22Rv1 (cell line): ENCODE data around the gene STX2.
"Not testable (repeated sequence)": the region's sequence is repeated elsewhere in the genome, so short reads cannot be mapped to it uniquely, and the experiment has no call there.

Source experiments
- H3K27ac ChIP-seq: fragments of 450-650 bp; 2 replicates; pipeline ENCODE4 v1.5.1; 2017
- ZFX ChIP-seq: fragments of 450-650 bp; IDR thresholded peaks from 2 replicates; pipeline ENCODE4 v1.6.1; 2017; ENCODE audit warnings: antibody characterized with exemption, borderline replicate concordance
- TF ChIP-seq, protein P1 (sequence below): fragments of 450-650 bp; IDR thresholded peaks from 2 replicates; pipeline ENCODE4 v1.5.1; 2017; ENCODE audit warnings: mild to moderate bottlenecking

Gene STX2

GRCh38 chr12:130761537-130762318 lies 77.3 kb downstream of the STX2 start:
- no peak for TF ChIP-seq ZFX
- TF ChIP-seq, protein P1, sequence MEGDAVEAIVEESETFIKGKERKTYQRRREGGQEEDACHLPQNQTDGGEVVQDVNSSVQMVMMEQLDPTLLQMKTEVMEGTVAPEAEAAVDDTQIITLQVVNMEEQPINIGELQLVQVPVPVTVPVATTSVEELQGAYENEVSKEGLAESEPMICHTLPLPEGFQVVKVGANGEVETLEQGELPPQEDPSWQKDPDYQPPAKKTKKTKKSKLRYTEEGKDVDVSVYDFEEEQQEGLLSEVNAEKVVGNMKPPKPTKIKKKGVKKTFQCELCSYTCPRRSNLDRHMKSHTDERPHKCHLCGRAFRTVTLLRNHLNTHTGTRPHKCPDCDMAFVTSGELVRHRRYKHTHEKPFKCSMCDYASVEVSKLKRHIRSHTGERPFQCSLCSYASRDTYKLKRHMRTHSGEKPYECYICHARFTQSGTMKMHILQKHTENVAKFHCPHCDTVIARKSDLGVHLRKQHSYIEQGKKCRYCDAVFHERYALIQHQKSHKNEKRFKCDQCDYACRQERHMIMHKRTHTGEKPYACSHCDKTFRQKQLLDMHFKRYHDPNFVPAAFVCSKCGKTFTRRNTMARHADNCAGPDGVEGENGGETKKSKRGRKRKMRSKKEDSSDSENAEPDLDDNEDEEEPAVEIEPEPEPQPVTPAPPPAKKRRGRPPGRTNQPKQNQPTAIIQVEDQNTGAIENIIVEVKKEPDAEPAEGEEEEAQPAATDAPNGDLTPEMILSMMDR, result peak; percentile 77
- H3K27ac ChIP-seq, result no peak overlapping the region

DNA sequence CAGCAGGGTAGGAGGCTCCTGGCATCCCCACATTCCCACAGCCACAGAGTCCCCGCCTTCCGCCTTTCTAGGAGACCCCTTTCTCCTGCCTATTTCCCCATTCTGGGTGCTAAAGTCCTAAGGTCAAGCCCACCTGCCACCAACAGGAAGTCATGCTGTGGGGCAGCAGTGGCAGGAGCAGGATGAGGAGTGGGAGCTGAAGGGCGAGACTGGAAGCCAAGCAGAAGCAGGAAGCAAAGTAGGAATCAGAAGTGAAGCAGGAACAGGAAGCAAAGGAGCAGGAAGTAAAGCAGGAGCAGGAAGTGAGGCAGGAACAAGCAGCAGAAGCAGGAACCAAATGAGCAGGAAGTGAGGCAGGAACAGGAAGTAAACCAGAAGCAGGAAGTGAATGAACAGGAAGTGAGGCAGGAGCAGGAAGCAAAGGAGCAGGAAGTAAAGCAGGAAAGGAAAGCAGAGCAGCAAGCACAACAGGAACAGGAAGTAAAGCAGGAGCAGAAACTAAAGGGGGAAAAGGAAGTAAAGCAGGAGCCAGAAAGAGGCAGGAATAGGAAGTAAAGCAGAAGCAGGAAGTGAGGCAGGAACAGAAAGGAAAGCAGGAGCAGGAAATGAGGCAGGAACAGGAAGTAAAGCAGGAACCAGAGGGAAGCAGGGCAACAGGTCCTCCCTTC lies 84.7 kb downstream of the STX2 start:
- no peak overlapping the region for H3K27ac ChIP-seq
- TF ChIP-seq, protein P1, result no peak
- no peak for TF ChIP-seq ZFX

DNA sequence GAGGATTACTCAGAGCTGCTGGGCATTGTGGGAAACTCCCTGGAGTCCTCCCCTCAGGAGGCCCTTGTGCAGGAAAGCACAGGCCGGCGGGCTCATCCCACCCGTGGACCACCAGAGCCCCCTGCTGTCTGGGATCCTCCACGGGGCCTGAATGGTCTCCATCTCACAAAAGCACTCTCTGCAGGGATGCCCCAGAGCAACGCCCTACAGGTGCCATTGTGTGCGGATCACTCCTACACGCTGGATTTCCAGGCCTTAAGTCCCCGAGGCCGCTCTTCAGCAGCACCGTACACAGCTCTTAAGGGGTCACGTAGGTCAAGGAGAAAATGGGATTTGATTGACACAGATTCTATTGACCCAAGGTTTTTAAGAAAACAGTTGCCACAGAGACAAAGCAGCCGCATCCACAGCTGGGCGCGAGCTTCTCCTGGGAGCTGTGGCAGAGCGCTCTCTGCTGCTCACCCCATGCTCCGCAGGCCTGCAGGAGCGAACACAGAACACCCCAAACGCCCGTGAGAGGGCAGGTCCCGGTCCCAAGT lies 86.3 kb downstream of the STX2 start:
- H3K27ac ChIP-seq, result no peak overlapping the region
- TF ChIP-seq, protein P1, result peak; percentile 44
- no peak for TF ChIP-seq ZFX

DNA sequence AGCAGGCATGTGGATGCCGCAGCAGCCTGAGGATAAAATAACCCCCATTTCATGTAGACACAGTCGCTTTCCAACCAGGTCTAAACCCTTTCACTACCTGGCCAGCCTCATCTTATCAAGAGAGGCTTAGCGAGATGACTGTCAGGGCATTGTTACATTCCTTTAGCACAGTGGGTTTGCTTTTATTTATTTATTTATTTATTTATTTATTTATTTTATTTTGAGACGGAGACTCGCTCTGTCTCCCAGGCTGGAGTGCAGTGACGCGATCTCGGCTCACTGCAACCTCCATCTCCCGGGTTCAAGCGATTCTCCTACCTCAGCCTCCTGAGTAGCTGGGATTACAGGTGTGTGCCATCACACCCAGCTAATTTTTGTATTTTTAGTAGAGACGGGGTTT lies 87.0 kb downstream of the STX2 start:
- not testable (repeated sequence) for H3K27ac ChIP-seq

DNA sequence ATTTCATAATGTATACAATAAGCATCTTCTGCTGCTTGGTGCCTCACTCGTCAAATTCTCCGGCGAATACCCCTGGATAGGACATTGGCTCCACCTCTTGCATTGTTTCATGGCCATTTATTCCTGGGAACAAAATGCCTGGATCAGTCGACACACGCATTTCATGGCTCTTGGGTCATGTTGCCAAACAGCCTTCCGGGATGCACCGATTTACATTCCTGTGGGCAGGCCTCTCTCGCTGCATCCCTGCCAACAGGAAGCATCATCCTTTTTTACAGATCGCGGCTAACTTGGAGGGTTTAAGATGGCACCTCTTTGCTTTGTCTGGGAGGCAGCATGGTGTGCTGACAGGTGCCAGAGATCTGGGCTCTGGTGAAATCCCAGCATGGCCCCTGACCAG lies 90.3 kb downstream of the STX2 start:
- TF ChIP-seq ZFX, result no peak
- TF ChIP-seq, protein P1, result no peak
- no peak overlapping the region for H3K27ac ChIP-seq

DNA sequence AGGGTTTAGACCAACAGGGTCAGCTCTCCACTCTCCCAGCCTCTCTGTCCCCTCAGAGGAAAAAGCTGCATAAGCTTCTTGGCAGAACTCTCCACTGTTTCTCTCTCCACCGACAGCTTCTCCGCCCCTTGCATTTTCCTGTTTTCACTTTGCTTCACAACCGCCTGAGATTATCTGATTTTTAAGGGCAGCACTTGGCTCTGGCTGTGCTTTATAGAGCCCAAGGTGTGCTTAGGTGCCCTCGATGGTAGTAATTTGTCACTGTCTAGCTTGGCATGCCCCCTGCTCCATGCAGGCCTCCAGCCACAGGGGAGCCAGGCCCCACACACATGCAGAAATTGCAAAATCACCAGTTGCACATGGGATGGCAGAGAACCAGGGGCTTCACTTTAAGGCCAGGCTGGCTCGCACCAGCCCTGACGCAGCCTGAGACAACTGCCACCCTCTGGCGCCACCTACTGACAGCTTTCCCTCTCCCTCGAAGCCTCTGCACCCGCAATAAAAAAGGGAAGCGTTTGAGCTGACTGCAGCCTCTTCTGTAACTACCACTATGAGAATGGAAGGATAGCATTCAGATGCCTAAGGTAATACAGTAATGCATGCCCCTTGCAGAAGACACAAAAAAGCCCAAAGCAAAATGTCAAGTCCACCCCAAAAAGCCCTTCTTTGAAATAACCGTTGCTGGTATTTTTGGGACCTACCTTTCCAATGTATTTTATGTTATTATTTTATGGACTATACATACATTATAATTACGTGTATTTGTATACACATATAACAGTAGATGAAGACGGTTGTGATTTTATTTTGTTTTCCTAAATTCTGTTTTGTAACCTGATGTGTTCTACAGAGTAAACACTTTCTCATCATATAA lies 90.9 kb downstream of the STX2 start:
- H3K27ac ChIP-seq, result no peak overlapping the region
- TF ChIP-seq, protein P1, result peak; percentile 98
- TF ChIP-seq ZFX, result no peak

DNA sequence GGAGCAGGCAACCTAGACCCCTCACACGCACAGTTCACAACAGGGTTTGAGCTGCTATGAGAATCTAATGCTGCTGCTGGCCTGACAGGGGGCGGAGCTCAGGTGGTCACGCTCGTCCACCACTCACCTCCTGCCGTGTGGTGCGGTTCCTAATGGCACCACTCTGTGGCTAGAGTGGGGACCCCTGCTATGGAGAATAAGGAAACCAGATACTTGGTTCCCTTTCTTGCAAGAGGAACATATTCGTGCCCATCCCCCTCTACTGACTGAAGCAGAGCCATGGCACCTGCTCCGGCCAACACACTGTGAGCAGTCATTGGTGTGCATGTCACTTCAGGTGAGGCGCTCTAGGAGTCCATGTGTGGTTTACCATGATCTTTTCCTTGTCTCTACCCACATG lies 92.5 kb downstream of the STX2 start:
- TF ChIP-seq ZFX, result no peak
- TF ChIP-seq, protein P1, result no peak
- no peak overlapping the region for H3K27ac ChIP-seq
